Measurements from ENCODE around the gene OBSCN.

The OBSCN gene

GRCh38 chr1:228178737-228179684 is 28.8 kb upstream of the OBSCN start:
- DNase-seq = no peak
- Mint-ChIP-seq H3K27ac (peak overlapping the region; percentile 82), H3K36me3 (ENCODE audit: low read depth) (no peaks in the 10 kb centered on the region), H3K9me3 (no peaks in the 10 kb centered on the region), H3K4me1 (peaks cover 4% of the 10 kb centered on the region), H3K27me3 (ENCODE audit: low read depth, poor library complexity) (peaks cover 3% of the 10 kb centered on the region), H3K4me3 (no peak overlapping the region)
- TF ChIP-seq CTCF (IDR thresholded peaks at IDR 0.05) = no peak

- H3K4me3 Mint-ChIP-seq = no peak overlapping the region
- H3K27me3 Mint-ChIP-seq (ENCODE audit: low read depth, poor library complexity) = peaks cover 3% of the 10 kb centered on the region
- no peaks in the 10 kb centered on the region for H3K9me3 Mint-ChIP-seq
- TF ChIP-seq CTCF (IDR thresholded peaks at IDR 0.05) = peak; percentile 10
- H3K36me3 Mint-ChIP-seq (ENCODE audit: low read depth) = no peaks in the 10 kb centered on the region
- H3K4me1 Mint-ChIP-seq = peaks cover 11% of the 10 kb centered on the region
- no peak overlapping the region for H3K27ac Mint-ChIP-seq
- DNase-seq = no peak
These were observed 27.4 kb upstream of the OBSCN start for GRCh38 chr1:228180271-228180958.

- no peak overlapping the region for H3K4me3 Mint-ChIP-seq
- H3K4me1 Mint-ChIP-seq = peaks cover 11% of the 10 kb centered on the region
- H3K27ac Mint-ChIP-seq = no peak overlapping the region
- peaks cover 7% of the 10 kb centered on the region for H3K27me3 Mint-ChIP-seq (ENCODE audit: low read depth, poor library complexity)
- H3K9me3 Mint-ChIP-seq = no peaks in the 10 kb centered on the region
- TF ChIP-seq CTCF (IDR thresholded peaks at IDR 0.05) = no peak
- no peak for DNase-seq
- H3K36me3 Mint-ChIP-seq (ENCODE audit: low read depth) = no peaks in the 10 kb centered on the region
These were observed 26.7 kb upstream of the OBSCN start for GRCh38 chr1:228180959-228181644.

- Mint-ChIP-seq H3K36me3 (ENCODE audit: low read depth) (no peaks in the 10 kb centered on the region), H3K4me3 (no peak overlapping the region), H3K9me3 (no peaks in the 10 kb centered on the region), H3K27me3 (ENCODE audit: low read depth, poor library complexity) (peaks cover 7% of the 10 kb centered on the region), H3K4me1 (peaks cover 11% of the 10 kb centered on the region), H3K27ac (no peak overlapping the region)
- no peak for TF ChIP-seq CTCF (IDR thresholded peaks at IDR 0.05)
- no peak for DNase-seq
These were observed 26.2 kb upstream of the OBSCN start for GRCh38 chr1:228181645-228182034.

- no peak for TF ChIP-seq CTCF (IDR thresholded peaks at IDR 0.05)
- DNase-seq = no peak
- Mint-ChIP-seq H3K4me1 (peaks cover 11% of the 10 kb centered on the region), H3K4me3 (no peak overlapping the region), H3K9me3 (no peaks in the 10 kb centered on the region), H3K36me3 (ENCODE audit: low read depth) (no peaks in the 10 kb centered on the region), H3K27ac (no peak overlapping the region), H3K27me3 (ENCODE audit: low read depth, poor library complexity) (peaks cover 7% of the 10 kb centered on the region)
These were observed 25.4 kb upstream of the OBSCN start for GRCh38 chr1:228182296-228183030.
